Measurements from ENCODE around the gene LINC00237.

The LINC00237 gene

DNA sequence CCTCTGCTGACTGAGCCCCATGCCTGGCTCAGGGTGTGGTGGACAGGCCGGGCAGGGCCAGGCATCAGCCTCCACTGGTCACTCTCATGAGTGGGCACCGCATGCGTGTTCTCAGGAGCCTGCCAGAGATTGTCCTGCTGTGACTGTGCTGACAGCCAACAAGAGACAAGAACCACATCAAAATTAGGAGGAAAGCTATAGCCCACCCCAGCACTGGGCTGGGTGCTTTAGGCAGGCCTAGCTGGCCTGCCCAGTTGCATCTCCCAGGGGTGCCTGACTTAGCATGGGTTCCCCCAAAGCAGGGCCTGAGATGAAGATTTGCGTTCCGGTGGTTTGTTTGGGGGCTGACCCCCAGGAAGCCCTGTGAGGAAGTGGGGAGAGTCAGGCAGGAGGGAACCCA lies 53.9 kb downstream of the LINC00237 start:
- no peak overlapping the region for H3K4me3 ChIP-seq (ENCODE audit: low read depth, low read length)
- no peak for DNase-seq (ENCODE audit: low read depth)
- no peak for TF ChIP-seq CTCF (IDR thresholded peaks at IDR 0.05; ENCODE audit: control insufficient read depth, extremely low read depth, insufficient read depth)

GRCh38 chr20:21050710-21051109 lies 55.4 kb downstream of the LINC00237 start:
- TF ChIP-seq CTCF (IDR thresholded peaks at IDR 0.05; ENCODE audit: control insufficient read depth, extremely low read depth, insufficient read depth) = no peak
- no peak overlapping the region for H3K4me3 ChIP-seq (ENCODE audit: low read depth, low read length)
- DNase-seq (ENCODE audit: low read depth) = no peak

DNA sequence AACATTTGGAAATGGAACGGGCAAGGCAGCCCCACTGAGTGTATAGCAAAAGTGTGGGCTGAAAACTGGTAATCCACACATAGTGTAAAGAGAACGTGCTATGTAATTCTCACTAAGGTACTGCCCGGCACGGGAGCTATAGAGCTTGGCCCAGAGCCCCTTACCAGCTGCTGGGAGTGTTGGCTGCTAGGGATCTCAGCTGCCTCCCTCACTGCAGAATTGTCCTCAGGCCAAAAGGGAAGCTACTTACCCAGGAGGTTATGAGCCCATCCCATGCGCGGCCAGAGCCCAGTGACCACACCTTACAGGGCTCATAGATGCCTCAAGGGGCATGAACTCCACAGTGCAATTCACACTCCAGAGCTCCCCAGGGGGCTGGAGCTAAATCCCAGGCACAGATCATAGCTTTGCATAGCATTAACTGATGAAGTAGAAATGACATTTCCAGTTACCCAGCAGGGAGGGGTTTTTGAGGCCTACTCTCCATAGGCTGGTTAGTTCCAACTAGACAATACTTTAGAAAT lies 56.8 kb downstream of the LINC00237 start:
- TF ChIP-seq CTCF (IDR thresholded peaks at IDR 0.05; ENCODE audit: control insufficient read depth, extremely low read depth, insufficient read depth) = no peak
- DNase-seq (ENCODE audit: low read depth) = no peak
- no peak overlapping the region for H3K4me3 ChIP-seq (ENCODE audit: low read depth, low read length)

DNA sequence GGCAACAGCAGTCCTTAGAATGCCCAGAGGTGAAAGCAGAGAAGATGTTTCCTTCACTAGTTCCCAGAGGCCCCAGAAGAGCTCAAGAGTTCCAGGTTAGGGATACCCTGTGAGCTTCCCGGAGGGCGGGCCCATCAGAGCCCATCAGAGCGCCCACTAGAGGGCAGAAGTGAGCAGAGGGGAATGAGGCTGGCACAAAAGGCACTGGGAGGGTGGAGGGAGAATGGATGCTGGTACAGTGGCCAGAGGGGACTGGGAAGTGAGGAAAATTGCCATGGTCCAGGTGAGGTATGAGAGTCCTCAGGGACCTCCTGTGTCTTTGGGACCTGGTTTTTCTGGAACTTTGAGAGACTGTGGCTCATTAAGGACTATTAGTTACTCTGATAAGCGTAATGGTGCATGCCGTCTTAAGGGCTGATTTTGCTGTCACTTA lies 57.3 kb downstream of the LINC00237 start:
- H3K4me3 ChIP-seq (ENCODE audit: low read depth, low read length) = no peak overlapping the region
- TF ChIP-seq CTCF (IDR thresholded peaks at IDR 0.05; ENCODE audit: control insufficient read depth, extremely low read depth, insufficient read depth) = peak; percentile 74
- DNase-seq (ENCODE audit: low read depth) = no peak

- no peak overlapping the region for H3K4me3 ChIP-seq (ENCODE audit: low read depth, low read length)
- DNase-seq (ENCODE audit: low read depth) = no peak
- TF ChIP-seq CTCF (IDR thresholded peaks at IDR 0.05; ENCODE audit: control insufficient read depth, extremely low read depth, insufficient read depth) = no peak
Observed at GRCh38 chr20:21047981-21048380, 58.2 kb downstream of the LINC00237 start.

DNA sequence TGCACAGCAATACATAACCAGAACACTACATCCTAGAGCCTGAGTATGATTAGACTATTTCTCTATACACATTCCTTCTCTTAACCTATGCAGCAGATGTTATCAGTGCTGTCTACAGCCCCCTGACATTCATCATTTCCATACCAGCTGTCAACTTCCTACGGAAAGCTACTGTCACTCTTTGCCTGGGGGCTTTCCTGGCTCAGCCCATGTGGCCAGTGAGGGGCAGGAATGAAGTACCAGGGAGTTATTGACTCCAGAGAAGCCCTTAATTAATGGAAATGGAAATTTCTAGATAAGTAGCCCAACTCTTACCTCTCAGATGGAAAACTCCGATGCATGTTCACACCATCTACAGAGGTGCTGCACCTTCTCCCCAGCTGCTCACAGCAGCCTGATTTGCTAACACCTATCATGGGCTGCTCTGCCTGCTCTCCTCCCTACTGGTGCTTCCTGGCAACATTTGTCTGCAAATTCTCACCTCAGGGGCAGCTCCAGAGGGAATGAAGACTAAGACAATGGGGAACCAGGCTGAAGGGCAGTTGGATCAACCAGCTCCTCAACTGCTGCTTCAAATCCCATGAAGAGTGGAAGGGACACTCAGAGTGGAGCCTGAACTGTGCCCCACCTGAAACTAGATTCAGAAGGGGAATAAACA lies 59.6 kb downstream of the LINC00237 start:
- TF ChIP-seq CTCF (IDR thresholded peaks at IDR 0.05; ENCODE audit: control insufficient read depth, extremely low read depth, insufficient read depth) = no peak
- no peak for DNase-seq (ENCODE audit: low read depth)
- no peak overlapping the region for H3K4me3 ChIP-seq (ENCODE audit: low read depth, low read length)

Measured in LNCaP clone FGC (cell line).